ENCODE results near the gene UMOD.

The UMOD gene

GRCh38 chr16:20352615-20353014, at the start of gene UMOD:
TSS of gene UMOD (minus strand) at chr16:20352715. CDS start at chr16:20350737, 1,978 bp downstream.
- FAIRE-seq = no peak

GRCh38 chr16:20401475-20402016, 49.0 kb upstream of the UMOD start:
- no peak for FAIRE-seq

GRCh38 chr16:20401066-20401465, 48.6 kb upstream of the UMOD start:
- FAIRE-seq = no peak

- no peak for FAIRE-seq
These were observed 46.7 kb upstream of the UMOD start for GRCh38 chr16:20399185-20399584.

GRCh38 chr16:20398603-20399002, 46.1 kb upstream of the UMOD start:
- no peak for FAIRE-seq

- FAIRE-seq = no peak
These were observed 45.1 kb upstream of the UMOD start for GRCh38 chr16:20397468-20398074.

- no peak for FAIRE-seq
These were observed 44.4 kb upstream of the UMOD start for GRCh38 chr16:20396846-20397467.

- FAIRE-seq = no peak
These were observed 43.4 kb upstream of the UMOD start for GRCh38 chr16:20395946-20396345.

- FAIRE-seq = no peak
These were observed 41.5 kb upstream of the UMOD start for GRCh38 chr16:20393801-20394577.

- FAIRE-seq = no peak
These were observed 38.5 kb upstream of the UMOD start for GRCh38 chr16:20391045-20391444.

- no peak for FAIRE-seq
These were observed 36.3 kb upstream of the UMOD start for GRCh38 chr16:20388854-20389253.

- no peak for FAIRE-seq
These were observed 35.5 kb upstream of the UMOD start for GRCh38 chr16:20387978-20388377.

- FAIRE-seq = no peak
These were observed 33.6 kb upstream of the UMOD start for GRCh38 chr16:20385844-20386832.

GRCh38 chr16:20383106-20384029, 30.9 kb upstream of the UMOD start:
- no peak for FAIRE-seq

GRCh38 chr16:20382202-20382948, 29.9 kb upstream of the UMOD start:
- FAIRE-seq = no peak

- no peak for FAIRE-seq
These were observed 28.3 kb upstream of the UMOD start for GRCh38 chr16:20380782-20381181.

GRCh38 chr16:20377181-20377580, 24.7 kb upstream of the UMOD start:
- no peak for FAIRE-seq

GRCh38 chr16:20372701-20373100, 20.2 kb upstream of the UMOD start:
- no peak for FAIRE-seq

GRCh38 chr16:20369452-20370054, 17.0 kb upstream of the UMOD start:
- FAIRE-seq = no peak

- no peak for FAIRE-seq
These were observed 11.5 kb upstream of the UMOD start for GRCh38 chr16:20364051-20364450.
